GM19372 (cell line): ENCODE results near the gene DPH6.
A peak's percentile ranks its signal among the peaks of the same experiment; 100 is the strongest.

Experiments
- ATAC-seq: cut with Tn5 transposase; IDR thresholded peaks from one replicate; pipeline ENCODE4 v1.9.1; 2021; ENCODE audit warnings: mild to moderate bottlenecking, low read depth, moderate library complexity; ENCODE audit not compliant: unreplicated experiment

The DPH6 gene

DNA sequence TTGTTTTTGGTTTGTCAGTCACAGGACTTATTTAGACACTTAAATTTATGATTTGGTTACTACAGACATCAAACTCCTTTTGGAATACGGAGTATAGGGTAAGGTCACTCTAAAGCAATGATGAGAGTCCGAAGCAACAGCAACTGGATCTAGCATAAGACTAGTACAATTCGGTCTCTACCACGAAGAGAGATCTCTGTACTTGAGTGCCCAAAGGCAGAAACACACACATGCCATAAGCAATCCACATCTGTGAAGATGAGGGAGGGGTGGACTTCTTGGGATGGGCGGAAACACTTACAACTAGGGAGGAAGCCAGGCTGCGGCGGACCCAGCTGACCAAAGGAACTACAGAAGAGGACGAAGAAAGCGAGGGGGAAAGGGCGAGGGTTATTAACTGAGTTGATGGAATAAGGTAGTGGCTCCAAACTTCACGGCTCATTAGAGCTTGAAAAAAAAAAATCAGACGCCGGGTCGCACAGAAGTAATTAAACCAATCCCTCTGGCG, 595 bp downstream of the DPH6 start:
- ATAC-seq, result peak; percentile 16

DNA sequence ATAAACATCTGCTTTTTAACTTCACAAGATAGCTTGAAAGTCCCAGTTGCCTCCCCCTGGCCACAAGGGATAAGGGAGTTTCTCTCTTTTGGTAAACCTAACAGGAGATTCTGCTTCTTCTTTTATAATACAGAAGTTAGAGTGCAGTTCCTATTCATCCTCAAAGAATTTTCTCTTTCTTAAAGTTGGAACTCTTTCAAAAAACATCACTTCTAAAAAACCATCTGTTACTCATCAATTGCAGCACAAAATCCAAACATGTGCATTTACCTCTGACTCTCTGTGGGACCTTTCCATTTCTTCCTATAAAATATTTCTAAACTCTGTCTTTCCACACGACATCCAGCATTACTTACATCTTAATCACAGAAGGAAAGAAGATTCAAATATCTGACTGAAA, 5.1 kb downstream of the DPH6 start:
- no peak for ATAC-seq

DNA sequence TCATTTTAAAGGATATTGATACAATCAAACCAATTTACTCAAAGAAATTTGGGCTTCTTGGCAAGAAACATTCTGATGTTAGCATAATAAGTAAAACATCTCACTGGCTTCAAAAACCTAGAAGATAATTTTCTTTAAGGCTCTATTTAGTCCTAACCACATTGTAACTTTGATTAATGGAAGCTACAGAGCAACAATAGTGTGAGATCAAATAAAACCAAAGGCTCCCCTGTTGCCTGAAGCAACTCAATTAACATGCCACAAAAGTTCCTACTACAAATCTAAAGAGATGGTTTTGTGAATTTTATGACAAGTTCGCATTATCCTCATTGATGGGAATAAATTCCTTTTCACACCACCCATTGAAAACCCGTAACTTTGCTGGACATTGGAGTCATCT, 5.9 kb downstream of the DPH6 start:
- no peak for ATAC-seq

DNA sequence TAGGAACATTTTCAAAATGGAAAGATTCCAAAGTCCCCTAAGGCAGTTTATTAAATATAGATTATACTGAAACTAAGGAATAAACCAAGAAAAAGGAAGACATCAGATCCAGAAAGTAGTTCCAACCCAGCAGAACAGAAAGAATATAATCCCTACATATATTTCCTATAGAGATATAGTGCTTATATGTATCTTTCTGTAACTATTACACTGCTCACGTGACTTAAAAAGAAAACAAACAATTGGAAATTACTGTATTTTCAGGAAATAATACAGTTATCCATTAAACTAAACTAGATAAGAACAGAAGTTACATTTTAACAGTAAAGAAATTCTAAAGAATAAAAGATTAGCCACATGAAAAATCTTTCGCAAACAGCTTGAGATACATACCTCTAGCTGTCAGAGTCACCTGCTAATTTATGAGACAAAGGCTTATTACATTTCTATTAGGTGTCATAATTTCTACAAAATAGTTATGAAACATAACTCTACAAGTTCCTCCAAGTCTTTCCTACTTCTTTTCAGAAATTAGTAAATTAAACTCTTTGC, 10.5 kb downstream of the DPH6 start:
- no peak for ATAC-seq

DNA sequence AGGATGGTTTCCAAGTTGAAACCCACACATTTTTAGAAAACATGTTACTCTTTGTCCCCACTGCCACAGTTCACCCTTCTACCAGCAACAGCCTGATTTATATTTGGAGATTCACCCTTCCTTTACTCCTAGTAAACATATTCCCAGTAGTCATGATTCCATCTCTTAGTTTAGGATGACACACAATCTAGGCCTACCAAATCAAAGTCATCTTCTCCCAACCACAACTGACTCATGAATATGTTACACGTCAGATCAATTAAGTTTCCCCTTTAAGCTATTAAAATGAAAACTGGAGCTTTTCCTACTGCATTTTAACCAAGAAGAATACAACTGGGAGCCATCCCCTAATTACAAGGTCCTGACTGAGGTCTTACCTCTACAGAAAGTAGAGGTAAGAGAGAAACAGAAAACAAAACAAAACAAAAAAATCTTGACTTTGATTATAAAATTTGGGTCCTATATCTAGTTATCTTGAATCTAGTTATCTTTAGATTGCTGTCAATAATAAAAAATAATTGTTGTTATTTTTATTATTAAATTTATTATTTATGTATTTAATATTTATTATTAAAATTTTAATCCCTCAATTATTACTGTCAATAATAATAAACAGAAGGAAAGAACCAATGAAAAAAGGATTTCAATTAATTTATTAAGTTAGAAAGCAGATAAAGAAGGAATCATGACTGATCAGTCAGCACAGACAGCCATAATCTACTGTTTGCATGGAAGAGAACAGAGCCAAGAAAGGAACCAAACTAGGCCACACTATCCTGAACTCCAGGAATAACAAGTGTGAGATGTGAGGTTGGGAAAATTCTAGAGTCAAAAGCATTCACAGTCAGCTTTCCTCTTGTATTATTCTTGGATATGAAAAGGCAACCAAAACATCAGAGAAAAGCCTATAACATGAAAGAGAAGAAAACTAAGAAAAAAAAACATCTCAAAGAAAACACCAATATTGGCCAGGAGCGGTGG, 12.5 kb downstream of the DPH6 start:
- ATAC-seq, result no peak

DNA sequence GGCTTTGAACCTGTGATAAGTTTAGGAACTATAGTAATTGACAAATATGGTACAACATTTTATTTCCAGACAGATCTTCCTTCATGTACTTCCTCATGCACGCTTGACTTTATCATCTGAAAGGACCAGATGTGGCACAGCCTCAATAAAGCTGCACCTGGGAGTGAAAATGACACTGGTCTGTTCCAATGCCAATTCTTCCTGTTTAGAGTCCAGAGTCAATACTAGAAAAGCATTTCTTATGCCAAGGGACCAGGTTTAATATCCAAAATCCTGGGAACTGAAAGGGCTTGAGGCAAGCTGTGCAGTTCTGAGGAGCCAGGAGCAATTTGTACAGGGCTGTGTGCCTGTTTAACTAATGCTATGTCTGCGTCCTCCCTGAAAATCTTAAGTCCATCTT, 15.3 kb downstream of the DPH6 start:
- ATAC-seq, result no peak

DNA sequence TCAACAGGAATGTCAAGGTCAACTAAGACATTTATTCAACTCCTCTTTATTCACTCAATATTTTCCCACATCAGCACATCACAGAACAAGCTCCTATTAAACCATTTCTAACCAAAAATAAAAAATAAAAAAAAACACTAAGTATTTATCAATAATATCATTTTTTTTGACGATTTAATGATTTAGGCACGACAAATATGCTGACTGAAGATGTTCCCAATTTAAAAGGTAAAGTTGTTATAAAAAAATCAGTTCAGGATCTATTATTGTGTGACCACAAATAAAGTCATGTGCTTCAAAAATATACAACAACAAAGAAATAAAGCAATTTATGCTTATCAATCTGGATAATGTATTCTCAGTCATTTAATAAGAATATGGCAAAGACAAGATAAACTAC, 16.2 kb downstream of the DPH6 start:
- no peak for ATAC-seq

DNA sequence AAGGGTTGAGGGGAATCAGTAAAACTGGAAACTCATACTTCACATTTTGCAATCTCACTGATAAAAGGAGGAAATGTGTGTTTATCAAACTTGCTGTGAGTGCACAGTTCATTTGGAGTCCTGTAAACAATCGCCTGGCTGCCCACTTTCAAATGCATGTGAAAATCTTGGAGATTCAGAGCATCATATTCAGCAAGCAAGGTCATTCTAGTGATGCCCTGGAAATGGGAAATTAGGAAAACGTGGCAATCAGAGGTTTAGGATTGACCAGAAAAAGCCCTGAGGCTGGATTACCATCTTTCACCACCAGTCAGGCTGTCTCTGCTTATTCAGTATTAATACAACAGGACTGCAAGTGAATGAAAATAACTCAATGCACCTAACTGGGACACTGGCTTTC, 23.9 kb downstream of the DPH6 start:
- ATAC-seq, result no peak

DNA sequence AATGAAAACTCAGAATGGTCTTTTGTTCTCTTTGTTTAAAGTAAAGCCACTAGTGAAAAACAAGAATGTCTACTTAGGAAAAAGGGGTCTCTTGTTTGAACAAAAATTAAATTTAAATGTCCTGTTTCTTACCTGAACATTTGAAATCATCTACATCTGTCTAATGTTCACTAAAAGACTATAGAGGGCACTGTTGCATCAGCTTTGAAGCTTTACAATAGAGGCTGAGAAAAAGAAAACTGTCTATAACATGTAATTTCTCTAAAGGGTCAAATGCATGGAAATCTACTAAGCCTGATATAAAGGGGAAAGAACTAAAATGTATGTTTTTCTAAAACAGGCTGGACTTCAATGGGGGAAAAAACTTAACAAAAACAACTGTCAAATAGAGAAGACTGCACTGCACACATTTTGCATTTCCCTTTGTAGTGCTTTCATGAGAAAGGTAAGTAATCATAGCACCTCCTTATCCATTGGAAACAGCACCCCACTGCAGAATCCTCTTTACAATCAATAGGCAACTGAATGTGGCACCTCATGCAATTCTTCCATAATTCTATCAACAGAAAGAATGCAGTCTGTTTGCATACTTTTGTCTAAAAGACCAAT, 26.3 kb downstream of the DPH6 start:
- ATAC-seq, result peak; percentile 66

DNA sequence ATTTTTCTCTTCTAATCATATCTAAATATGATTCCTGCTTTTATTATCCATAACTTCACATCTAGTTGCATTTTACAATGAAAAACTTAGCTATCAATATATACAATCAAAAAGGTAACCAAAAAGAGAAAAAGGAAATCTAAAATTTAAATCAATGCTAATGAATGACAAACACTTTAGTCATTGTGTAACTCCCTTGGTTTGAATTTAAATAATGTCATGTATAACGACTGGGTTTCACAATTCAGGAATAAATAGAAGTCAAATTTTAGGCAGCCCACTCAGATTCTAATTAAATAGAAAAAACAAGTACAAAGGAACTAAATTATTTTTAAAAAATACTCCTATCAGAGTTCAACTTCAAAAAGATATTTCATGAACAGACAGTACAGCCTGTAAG, 26.9 kb downstream of the DPH6 start:
- no peak for ATAC-seq

DNA sequence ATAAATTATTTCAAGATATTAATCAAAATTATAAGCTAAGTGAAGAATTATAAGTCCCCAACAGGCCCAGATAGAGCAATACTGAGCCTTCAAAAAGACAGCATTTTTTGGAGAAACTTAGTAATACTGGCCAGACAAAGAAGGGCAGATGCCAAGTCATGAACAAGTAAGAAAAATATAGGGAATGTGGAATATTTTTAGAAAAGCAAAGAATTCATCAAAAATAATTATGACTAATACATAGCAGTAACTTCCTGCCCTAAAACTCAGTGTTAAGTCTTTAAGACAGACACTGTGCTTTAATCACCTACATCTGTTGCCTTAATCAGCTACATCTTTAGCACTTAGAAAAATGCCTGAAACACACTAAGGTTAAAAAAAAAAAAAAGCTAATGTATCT, 31.2 kb downstream of the DPH6 start:
- no peak for ATAC-seq

DNA sequence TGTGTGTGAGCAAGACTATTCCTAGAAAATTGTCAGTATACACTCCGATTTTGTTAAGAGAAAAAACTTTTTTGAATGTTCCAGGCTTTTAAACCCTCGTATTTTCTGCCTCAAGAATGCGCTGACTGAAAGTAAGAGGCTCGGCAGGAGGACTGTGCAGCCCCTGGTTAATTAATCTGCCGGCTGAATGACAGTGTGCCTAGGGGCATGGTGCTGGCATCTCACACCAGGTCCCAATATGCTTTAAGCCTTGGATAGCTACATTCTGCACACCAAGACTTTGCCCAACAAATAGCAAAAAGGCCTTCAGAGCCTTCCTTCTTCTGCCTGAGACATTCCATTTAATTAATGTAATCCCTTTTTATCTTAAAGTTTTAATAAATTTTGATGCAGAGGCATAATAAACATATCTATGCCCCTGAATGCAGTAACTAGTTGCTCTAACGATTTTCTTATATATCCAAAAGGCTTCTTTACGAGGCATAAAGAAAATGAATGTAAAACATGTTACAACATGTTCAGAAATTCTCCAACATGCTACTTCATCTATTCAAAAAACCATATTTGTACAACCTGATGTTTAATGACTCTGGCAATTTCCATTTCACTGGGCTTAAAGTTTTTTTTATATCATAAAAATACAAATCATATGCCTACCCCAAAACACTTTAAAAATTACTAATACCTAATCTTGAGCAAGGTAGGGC, 37.9 kb downstream of the DPH6 start:
- no peak for ATAC-seq

DNA sequence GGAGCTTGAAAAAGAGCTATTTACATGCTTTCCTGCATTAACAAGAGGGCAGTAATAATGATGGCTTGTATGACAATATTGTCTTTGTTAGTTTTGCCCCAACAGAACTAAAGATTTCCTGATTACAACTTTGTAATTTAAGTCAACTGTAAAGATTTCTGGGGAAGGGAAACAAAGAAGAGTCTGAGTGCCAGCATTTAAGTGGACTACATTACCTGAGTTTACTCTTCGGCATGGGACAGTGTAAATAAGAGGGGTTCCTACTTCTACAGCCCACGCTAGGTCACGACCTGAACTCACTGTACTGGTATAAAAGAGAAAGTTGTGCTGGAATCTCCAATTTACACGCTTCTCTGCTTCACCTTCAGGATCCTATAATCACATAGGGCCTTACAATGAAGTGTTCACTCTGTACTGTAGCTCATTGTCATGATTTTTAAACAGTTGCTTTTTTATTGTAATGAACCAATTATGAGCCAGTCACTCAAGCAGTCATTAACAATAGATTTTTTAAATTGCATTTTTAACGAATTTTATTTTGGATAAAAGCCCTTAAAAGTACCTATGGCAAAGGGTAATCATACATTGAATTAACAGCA, 39.6 kb downstream of the DPH6 start:
- ATAC-seq, result no peak

DNA sequence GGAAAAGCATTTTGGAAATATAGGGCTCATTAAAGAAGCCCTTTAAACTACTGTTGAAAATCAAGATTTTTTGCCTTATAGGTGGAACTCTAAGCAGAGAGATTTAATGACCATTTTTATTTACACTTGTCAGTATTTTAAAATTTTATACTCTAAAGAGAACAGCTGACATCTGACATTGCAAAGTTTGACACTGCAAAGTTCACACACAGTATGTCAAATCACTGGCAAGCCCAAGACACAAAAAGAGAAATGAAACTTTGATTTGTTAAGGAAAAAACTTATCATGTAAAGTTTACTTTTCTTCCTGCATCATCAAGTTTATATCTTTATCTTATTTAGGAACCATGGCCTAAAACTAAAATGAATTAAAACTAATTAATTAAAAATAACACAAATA, 40.2 kb downstream of the DPH6 start:
- ATAC-seq, result no peak

DNA sequence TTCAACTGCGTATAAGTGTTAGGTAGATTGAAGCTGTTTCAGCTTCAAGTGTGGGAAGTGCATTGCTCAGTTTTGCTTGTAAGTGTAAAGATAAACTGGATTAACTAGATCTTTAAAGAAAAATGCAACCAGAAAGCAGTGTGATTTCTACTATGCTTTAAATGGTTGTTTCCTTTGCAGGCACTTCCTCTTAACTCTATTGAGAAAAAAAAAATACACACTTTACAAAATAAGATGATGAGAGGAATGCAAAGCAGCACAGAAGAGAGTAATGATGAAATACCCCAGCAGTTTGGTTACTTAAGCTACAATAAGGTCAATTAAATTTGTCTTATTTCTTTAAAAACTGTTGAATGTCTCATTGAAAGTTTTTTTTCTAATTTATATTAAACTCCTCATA, 40.8 kb downstream of the DPH6 start:
- ATAC-seq, result no peak

DNA sequence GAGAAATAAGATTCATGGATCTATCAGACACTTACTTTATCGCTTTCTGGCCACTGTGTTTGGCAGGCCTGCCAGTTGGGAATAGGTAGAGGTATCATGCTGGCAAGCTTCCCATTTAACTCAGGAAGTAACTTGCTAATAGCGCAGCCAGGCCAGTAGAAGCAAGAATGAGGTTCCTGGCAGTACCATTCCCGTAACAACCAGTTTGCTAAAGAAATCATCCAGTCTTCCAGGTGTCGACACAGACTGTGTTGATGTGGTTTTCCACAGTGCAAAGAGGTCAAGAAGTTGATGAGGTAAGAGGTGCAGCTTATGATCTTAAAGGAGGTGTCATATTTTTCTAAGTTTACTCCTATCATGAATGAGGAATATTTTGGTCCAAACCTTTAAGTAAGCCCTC, 46.2 kb downstream of the DPH6 start:
- ATAC-seq, result no peak

DNA sequence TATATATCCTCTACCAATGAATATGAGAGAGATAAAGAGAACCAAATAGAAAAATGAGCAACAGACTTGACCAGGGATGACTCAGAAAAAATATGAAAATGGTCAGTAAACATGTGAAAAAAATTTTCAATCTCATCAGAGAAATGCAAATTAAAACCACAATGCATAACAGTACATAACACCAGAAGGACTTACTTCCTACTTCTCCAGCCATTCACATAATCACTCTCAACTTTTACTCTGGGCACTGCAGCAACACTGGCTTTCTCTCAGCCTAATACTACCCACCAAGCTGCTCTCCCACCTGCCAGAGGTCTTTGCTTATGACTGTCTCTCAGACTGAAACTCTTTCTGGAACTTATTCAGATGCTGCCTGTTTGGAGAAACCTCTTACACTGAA, 49.4 kb downstream of the DPH6 start:
- ATAC-seq, result peak; percentile 97

DNA sequence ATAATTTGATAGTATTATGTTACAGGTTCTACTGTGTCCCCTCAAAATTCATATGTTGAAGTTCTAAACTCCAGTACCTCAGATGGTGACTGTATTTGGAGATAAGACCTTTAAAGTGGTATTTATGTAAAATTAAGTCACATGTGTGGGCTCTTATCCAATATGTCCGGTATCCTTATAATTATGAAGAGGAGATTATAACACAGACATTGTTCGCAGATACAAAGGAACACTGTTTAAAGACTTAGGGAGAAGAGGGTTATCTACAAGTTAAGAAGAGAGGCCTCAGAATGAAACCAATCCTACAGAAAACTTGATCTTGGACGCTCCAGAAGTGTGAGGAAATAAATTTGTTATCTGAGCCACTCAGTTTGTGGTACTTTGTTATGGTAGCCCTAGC, 50.9 kb downstream of the DPH6 start:
- no peak for ATAC-seq

DNA sequence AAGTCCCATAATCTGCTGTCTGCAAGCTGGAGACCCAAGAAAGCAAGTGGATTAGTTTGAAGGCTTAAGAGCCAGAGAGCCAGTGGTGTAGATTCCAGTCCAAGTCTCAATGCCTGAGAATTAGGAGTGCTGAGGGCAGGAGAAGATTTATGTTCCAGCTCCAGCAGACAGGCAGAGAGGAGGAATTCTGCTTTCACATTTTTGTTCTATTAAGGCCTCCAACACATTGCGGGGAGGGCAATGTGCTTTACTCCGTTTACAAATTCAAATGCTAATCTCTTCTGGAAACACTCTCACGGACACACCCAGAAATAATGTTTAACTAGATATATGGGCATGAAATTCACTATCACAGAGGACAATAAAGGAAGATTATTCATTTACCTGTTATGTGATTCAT, 54.0 kb downstream of the DPH6 start:
- no peak for ATAC-seq

DNA sequence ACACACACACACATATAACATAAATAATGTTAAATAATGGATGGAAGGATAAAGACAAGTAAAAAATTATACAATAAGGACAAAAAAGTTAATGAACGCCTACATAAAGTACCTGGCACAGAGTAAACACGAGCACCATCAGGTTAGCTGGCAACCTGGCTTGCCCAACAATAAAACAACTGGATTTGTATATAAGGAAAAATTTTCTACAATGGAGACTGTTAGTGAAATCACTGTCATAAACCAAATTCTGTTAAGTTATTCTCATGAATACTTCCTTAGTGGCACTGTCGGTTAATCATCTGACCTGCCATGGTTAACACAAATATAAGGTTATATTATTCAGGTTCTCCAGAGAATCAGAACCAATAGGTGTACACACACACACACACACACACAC, 54.8 kb downstream of the DPH6 start:
- ATAC-seq, result no peak

DNA sequence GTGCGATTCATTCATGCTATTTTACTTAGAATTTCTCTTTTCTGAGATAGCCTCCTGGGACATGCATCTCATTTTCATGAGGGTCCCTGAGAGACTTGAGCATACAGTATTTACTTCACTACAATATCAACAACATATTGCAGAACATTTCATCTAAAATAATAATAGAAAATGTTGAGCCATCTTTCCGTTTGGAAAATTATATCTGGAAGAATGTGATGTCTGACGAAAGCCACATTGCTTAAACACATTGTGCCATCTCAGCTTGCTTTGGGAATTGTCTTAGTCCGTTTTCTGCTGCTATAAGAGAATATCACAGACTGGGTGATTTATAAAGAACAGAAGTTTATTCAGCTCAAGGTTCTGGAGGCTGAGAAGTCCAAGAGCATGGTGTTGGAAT, 55.5 kb downstream of the DPH6 start:
- no peak for ATAC-seq
